Activated CD8-positive, alpha-beta memory T cell treated with anti-CD3 and anti-CD28 coated beads, Interleukin-2, amount 50 U/mL, for 4 hours (primary cell): ENCODE measurements around the gene INPP5J.
"Not testable (repeated sequence)": the region's sequence is repeated elsewhere in the genome, so short reads cannot be mapped to it uniquely, and the experiment has no call there.

Source experiments
- DNase-seq: peaks from one replicate; pipeline ENCODE4 v3.0.0-alpha.2; 2020

Gene INPP5J, protein sequence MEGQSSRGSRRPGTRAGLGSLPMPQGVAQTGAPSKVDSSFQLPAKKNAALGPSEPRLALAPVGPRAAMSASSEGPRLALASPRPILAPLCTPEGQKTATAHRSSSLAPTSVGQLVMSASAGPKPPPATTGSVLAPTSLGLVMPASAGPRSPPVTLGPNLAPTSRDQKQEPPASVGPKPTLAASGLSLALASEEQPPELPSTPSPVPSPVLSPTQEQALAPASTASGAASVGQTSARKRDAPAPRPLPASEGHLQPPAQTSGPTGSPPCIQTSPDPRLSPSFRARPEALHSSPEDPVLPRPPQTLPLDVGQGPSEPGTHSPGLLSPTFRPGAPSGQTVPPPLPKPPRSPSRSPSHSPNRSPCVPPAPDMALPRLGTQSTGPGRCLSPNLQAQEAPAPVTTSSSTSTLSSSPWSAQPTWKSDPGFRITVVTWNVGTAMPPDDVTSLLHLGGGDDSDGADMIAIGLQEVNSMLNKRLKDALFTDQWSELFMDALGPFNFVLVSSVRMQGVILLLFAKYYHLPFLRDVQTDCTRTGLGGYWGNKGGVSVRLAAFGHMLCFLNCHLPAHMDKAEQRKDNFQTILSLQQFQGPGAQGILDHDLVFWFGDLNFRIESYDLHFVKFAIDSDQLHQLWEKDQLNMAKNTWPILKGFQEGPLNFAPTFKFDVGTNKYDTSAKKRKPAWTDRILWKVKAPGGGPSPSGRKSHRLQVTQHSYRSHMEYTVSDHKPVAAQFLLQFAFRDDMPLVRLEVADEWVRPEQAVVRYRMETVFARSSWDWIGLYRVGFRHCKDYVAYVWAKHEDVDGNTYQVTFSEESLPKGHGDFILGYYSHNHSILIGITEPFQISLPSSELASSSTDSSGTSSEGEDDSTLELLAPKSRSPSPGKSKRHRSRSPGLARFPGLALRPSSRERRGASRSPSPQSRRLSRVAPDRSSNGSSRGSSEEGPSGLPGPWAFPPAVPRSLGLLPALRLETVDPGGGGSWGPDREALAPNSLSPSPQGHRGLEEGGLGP

GRCh38 chr22:31122532-31123291 is at the start of gene INPP5J:
Gene INPP5J, plus strand, starts transcription at chr22:31122966. Its CDS starts 49 bp downstream, at chr22:31123015.
- no peak for DNase-seq

GRCh38 chr22:31073125-31073524 is 49.6 kb upstream of the INPP5J start:
- not testable (repeated sequence) for DNase-seq

DNA sequence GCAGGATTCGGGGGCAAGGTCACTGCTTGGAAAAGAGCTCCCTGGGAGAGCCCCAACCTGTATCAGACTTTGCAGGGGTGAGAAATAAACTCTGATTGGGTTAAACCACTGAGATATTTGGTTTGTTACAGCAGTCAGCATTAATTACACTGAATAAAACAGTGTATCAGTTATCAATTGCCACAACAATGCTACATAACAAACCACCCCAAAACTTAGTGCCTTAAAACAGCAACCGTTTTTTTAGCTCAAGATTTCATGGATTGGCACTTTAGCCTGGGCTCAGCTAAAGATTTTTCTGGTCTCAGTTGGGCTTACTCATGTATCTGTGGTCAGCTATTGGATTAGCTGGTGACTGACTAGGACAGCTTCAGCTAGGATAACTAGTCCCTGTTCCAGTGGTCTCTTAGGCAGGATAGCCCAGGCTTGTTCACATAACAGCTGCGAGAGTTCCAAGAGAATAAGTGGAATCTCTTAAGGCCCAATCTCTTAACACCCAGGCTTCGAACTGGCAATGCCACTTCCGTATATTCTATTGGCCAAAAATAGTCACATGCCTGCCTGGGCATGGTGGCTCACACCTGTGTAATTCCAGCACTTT is 49.1 kb upstream of the INPP5J start:
- DNase-seq, result not testable (repeated sequence)

DNA sequence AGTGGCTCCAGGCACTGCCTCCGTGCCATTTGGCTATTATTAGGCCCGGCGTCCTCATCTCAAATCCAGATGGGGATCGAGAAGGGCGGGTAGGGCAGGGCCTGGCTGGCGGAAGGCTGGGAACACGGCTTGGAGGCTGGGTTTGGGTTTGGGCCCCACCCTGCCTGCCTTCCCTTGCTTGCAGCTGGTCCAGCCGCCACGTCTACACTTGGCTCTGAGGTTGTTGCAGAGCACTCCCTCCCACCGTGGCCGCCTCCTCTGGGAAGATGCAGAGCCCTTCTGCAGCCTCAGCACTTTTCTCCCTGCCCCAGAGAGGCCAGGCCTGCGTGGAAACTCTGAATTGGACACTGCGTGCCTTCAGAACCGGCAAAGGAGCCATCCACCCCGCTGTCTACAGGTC is 46.8 kb upstream of the INPP5J start:
- no peak for DNase-seq

DNA sequence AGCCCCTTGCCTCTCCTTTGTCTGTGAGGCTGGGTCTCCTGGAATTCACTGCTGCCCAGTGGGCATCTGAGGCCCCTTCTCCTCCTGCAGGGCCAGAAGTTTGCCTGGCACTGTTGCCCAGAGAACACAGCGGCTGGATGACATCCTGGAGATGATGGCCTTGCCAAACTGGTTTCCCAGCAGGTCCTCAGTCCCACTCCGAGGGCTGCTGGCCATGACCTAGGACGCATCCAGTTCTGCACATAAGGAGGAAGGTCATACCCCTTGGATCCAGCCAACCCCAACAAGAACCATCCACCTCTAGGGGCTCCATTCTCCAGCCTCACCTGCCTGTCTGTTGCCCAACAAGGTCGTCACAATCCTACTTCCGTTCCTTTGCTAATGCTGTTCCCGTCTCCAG is 45.1 kb upstream of the INPP5J start:
- DNase-seq, result no peak

GRCh38 chr22:31078389-31078788 is 44.4 kb upstream of the INPP5J start:
- DNase-seq, result not testable (repeated sequence)

DNA sequence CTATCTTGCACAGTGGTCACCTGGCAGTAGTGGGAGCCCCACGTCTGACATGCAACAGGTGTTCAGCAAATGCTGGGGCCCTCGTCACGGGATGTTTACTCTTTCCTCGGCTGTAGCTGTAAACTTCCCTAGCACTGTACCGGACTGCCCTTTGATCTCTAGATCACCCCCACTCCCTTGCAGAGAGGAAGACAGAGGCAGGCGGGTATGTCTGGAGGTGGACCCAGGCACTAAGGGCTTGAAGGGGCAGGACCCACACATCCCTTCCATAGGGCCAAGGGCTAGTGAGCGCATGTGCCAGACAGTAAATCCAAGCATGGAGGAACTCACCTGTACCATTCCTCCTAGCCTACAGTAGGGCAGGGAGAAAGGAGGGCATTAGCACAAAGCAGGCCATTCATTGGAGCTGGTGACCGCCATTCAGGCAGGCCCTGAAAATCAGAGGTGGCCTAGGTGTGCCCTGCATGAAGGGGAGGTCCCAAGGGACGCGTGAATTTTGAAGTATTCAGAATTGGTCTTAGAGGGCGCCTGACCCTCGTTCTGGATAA is 43.6 kb upstream of the INPP5J start:
- DNase-seq, result no peak

DNA sequence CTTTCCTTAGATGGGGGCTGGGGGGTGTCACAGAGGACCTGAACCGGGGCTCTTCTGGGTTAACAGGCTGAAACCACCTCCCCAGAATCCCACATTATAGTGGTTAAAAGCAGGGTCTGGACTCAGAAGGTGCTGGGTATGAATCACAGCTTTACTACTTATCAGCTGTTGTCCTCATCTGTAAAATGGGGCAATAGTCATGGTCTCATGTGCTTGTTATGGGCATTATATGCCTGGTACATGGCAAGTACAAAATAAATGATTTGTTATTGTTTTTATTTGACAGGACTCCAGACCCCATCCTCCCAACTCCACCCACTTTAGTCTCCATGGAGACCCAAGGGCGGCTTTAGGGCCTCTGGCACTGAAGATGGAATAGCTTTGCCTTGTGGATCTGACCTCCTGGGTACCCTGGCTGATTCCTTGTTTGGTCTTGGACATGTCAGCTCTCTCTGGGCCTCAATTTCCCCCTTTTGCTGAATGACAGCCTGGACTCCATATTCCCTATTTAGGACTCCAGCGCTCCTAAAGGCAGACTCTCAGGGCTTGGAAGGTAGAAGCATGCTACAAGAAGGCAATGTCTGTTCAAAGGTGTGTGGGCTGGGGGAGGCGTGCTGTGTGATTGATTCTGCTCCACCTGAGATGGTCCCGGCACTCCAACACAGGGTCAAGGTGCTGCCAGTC is 42.5 kb upstream of the INPP5J start:
- DNase-seq, result no peak

- DNase-seq, result peak; percentile 88
Measured at GRCh38 chr22:31080848-31081649, 41.7 kb upstream of the INPP5J start, which contains the start of gene SMTN. Gene SMTN, plus strand, starts transcription at chr22:31081318. Its CDS starts 1,941 bp downstream, at chr22:31083259.

DNA sequence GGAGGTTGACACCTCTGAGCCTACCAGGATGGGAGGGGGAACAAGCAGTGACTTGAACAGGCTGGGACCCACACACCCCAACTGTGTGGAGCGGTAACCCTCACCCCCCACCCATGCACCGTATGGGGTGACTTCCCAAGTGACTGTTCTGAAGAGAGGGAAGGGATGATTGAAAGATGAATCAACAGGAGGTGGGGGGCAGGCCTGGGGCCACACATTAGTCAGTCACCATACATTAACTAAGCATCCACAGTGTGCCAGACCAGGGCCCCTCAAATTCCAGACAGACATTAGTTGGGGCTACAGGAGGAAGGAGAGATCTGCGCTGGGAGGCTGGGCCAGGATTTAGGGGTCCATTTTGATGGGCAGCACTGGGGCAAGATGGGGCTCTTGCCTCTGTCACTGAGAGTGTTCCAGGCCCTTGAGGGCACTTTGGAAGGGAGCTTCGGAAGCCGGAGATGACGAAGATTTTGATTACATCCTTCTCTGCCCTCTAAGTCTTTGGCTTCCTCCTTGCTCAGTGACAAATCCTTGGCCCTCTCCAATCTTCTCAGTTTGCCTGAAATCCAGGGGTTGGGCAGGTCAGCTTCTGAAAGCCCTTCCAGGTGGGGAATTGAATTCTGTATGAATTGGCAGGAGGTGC is 40.7 kb upstream of the INPP5J start:
- no peak for DNase-seq

DNA sequence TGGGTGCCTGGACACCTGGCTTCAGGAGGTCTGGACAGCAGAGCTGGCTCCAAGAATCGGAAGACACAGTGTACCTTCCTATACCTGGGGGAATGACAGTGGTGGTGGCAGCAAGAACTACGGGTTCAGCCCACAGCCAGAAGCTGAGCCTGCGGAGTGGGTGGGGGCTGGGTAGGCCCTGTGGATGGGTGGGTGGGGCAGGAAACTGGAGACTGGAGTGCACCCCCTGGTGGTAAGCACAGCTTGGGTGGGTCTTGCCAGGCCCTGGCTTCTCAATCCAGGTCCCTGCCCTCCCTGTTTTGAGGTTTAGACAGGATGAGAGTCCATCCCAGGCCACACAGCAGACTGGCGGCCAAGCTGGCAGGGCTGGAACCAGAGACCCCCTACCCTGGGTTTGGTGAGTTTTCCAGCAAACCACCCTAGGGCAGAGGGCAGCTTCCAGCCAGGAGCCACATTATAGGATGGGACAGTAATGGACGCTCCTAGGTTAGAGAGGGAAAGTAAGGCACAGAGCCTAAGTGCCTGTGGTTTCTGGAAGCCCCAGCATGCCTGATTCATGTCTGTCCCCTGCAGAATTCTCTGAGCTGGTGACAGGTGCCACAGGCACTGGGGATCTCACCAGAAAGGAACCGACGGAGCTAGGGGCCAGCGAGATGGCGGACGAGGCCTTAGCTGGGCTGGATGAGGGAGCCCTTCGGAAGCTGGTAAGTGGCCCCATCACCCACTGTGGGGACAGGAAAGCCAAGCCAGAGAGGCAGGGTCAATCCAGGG is 40.0 kb upstream of the INPP5J start:
- DNase-seq, result peak; percentile 61

- DNase-seq, result no peak
Measured at GRCh38 chr22:31083377-31083768, 39.4 kb upstream of the INPP5J start.

DNA sequence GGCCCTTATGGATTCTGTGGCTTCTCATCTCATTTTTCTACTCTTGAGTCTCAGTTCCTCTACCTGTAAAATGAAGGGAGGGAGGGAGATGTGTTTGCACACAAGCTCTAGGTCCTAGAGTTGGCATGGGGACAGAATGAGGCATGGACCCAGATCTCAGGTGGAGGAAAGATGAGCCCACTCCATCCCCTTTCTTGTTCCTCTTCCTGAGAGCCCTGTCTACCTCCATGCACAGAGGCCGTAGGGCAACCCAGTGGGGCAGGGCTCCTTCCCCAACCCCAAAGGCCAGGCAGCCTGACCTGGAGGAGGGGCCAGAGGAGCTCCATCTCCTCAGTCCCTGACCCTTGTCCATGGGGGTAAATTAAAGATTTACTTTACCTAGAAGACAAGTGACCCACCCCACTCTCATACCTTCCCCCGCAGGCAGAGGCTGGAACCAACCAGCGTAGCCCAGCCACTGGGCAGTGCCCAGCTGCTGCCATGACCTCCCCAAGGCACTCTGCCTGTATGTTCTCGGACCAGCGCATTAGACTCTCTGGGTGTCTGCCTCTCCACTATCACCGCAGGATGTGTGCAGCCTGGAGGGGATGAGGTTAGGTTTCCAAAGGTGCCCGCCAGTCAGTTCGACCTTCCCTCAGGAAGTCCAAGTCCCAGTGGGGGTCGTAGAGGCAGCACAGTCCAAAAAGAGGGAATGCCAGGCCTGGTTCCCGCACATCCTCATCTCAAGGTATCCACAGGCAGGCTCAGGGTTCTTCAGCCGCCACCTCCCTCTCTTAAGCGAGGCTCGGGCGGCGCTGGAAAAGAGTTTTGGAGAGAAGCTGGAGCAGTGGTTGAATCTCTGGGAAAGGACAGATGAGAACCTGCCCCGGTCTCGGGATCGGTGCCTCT is 38.6 kb upstream of the INPP5J start:
- no peak for DNase-seq

DNA sequence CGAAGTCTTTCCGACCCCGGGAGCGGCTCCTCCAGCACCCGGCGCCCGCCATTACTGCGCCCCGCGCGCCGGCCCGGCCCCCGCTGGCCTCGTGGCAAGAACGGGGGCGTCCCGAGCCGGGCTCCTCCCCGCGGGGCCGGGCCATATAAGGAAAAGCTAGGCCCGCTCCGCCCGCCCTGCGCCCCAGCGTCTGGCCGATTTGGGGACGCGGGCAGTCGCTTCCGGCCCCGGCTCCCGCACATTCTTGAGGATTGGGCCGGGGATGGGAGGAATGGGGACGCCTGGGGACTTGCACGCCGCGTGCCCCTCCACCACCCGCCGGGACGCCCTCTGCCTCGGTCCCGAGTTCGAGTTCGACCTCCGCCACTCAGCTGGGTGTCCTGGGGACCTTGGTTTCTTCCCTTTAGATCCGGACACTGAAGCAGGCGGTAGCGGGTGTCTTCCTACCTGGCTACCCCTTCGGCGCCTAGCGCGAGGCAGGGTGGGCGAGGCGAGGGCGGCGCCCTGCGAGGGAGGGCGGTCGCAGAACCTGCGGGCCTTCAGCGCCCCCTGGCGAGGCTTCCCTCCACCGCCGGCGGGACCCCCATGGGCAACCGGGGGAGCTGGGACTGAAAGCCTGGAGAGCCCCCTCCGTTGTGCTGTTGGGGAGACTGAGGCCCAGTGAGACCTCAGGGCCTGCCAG is 37.8 kb upstream of the INPP5J start:
- peak; percentile 89 for DNase-seq

GRCh38 chr22:31085493-31085824 is 37.3 kb upstream of the INPP5J start:
- no peak for DNase-seq

DNA sequence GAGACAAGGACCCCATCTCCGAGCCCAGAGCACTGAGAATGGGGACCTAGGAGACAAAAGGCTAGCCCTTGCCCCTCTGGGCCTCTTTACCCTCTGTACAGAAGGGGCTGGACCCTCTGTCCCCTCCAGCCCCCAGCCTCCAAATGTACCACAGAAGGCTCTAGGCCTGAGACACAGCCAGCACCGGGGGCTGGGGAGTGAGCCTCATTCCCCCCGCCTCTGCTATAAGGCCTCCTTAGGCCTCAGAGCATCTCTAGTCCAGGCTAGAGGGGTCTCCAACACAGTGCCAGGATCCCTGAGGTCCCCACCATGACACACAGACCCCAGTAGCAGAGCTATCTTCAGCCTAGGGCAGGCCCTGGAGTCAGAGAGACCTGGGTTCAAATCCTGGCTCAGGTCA is 36.8 kb upstream of the INPP5J start:
- no peak for DNase-seq

DNA sequence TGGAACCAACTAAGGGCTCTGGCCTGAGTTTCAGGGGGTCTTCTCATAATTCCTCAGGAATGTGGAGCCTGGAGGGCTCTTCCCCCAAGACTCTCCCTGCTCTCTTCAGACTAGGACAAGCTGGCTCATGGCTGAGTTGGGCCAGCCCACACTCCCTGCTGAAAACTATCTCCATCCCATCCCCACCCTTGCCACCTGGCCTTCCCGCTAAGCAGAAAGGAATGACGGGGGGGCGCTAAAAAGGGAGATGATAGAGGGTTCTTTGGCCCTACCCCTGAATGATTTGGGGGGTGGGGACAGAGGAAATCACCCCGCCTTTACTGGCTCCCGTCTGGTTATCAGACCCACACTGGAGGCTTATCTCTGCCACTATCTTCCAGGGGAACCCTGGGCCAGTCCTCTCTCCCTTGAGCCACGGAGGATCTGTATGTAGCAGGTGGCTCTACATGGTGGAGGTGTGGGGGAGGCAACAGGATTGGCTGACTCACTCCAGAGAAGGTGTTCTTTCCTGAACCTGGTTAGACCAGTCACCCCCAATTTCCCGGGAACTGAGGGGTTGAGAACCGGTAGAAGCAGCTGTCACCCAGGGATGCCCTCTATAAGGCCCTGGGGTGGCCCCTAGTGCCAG is 35.9 kb upstream of the INPP5J start:
- DNase-seq, result no peak
